PC-9 (cell line): ENCODE results near the gene DRG2.

Experiments
- EZH2 ChIP-seq: fragments of 200-600 bp; sonication (generic); IDR thresholded peaks from 2 replicates; pipeline ENCODE4 v1.8.0; 2017; ENCODE audit warnings: antibody characterized with exemption, low read depth
- TF ChIP-seq, protein P1 (sequence below): fragments of 200-600 bp; sonication (generic); conservative IDR thresholded peaks from 2 replicates; pipeline ENCODE4 v1.6.1; 2017; ENCODE audit warnings: mixed run types, antibody characterized with exemption, mild to moderate bottlenecking, moderate library complexity

DNA sequence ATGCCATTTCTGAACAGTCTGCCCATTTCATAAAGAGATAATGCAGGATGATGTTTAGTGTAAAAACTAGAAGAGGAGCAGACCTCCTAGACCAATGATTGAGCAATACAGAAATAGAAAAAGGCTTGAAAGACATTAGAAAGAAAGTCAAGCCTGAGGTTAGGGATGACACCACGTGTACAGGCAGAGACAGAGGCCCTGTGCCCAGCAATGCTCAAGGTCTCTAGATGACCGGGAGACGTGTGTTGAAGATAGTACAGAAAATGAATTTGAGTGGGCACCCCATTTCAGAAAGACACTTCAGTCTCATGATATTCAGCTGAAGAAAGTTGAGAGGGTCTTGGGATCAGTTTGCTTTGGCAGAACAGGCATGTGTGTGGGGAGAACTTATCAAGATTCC, 43.1 kb upstream of the DRG2 start:
- TF ChIP-seq, protein P1, sequence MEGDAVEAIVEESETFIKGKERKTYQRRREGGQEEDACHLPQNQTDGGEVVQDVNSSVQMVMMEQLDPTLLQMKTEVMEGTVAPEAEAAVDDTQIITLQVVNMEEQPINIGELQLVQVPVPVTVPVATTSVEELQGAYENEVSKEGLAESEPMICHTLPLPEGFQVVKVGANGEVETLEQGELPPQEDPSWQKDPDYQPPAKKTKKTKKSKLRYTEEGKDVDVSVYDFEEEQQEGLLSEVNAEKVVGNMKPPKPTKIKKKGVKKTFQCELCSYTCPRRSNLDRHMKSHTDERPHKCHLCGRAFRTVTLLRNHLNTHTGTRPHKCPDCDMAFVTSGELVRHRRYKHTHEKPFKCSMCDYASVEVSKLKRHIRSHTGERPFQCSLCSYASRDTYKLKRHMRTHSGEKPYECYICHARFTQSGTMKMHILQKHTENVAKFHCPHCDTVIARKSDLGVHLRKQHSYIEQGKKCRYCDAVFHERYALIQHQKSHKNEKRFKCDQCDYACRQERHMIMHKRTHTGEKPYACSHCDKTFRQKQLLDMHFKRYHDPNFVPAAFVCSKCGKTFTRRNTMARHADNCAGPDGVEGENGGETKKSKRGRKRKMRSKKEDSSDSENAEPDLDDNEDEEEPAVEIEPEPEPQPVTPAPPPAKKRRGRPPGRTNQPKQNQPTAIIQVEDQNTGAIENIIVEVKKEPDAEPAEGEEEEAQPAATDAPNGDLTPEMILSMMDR: no peak
- TF ChIP-seq EZH2: no peak
